PC-3 (cell line): ENCODE measurements around the gene ANKRD23.

Source experiments
- EZH2 ChIP-seq: fragments of 300-600 bp; sonication (generic); IDR thresholded peaks from one replicate; pipeline ENCODE4 v1.6.1; 2017; ENCODE audit warnings: antibody characterized with exemption, mild to moderate bottlenecking, low read length; ENCODE audit not compliant: unreplicated experiment
- EZH2phosphoT487 ChIP-seq: fragments of 300-600 bp; sonication (generic); IDR thresholded peaks from 2 replicates; pipeline ENCODE4 v1.6.1; 2018; ENCODE audit warnings: mild to moderate bottlenecking, antibody characterized with exemption, low read length, borderline replicate concordance
- TF ChIP-seq, protein P1 (sequence below): fragments of 300-600 bp; sonication (generic); conservative IDR thresholded peaks from 2 replicates; pipeline ENCODE4 v1.5.1; 2017; ENCODE audit warnings: antibody characterized with exemption, low read depth, mild to moderate bottlenecking, low read length

DNA sequence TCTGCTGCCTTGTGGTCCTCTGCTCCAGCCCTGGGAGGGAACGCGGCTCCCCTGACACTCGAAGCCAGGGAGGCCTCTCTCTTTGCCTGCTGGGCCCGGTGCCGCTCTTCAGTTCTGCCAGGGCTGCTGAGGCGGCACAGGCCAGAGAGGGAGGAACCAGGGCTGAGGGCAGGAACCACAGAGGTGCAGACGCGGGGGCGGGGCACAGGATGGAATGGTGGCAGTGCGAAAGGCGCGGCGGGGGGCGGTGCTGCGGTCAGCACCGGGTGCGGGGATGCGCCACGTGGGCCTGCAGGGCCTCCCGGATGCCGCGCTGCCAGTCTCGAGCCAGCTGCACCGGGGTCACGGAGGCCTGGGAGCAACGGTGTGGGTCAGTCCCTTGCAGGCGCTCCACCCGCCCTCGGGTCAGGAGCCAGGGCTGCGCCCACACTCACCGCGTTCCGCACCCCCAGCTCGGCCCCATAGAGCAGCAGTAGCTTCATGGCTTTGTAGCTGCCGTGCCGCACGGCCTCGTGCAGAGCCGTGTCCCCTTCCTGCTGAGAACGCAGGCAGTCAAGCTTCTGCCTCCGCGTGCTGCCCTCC lies 4.4 kb downstream of the ANKRD23 start:
- TF ChIP-seq, protein P1, sequence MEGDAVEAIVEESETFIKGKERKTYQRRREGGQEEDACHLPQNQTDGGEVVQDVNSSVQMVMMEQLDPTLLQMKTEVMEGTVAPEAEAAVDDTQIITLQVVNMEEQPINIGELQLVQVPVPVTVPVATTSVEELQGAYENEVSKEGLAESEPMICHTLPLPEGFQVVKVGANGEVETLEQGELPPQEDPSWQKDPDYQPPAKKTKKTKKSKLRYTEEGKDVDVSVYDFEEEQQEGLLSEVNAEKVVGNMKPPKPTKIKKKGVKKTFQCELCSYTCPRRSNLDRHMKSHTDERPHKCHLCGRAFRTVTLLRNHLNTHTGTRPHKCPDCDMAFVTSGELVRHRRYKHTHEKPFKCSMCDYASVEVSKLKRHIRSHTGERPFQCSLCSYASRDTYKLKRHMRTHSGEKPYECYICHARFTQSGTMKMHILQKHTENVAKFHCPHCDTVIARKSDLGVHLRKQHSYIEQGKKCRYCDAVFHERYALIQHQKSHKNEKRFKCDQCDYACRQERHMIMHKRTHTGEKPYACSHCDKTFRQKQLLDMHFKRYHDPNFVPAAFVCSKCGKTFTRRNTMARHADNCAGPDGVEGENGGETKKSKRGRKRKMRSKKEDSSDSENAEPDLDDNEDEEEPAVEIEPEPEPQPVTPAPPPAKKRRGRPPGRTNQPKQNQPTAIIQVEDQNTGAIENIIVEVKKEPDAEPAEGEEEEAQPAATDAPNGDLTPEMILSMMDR: no peak
- TF ChIP-seq EZH2 (no peak), EZH2phosphoT487 (no peak)
